Measurements from ENCODE around the gene DCPS. TPM values are rescaled to one million over a fixed set of nuclear protein-coding genes. Genes with fewer than 3 reads are reported as not detected.

Gene DCPS
- total RNA-seq, 1 experiment from 2014 or later: 34.8 TPM

DNA sequence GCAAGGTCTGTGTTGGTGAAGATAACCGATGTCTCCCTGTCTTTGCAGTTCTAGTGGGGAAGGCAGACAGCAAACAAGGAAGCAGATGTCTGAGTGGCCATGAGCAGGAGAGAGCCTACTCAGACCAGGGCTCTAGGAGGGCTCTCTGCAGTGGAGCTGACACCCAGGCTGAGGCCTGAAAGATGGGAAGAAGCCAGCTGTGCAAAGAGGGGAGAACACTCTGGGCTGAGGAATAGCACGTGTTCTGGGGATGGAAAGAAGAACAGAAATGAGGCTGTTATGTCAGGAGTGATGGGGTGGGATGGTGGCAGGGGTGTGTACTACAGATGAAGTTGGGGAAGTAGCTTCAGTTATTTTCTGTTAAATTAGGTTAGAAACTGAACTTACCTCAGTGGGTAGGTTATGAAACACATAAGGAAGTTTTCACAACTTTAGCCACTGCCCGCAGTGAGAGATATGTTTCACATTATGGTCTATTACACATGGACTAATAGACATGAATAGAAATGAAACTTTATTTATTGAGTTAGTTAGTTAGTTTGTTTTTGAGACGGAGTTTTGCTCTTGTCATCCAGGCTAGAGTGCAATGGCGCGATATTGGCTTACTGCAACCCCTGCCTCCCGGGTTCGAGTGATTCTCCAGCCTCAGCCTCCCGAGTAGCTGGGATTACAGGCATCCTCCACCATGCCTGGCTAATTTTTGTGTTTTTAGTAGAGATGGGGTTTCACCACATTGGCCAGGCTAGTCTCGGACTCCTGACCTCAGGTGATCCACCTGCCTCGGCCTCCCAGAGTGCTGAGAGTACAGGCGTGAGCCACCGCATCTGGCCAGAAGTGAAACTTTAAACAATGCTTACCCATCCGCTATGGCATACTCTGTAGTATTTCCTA is 7.8 kb downstream of the DCPS start:
- in situ Hi-C loops (cut with HindIII; ENCODE audit: low pct_unique_long_range_greater_than_20kb, low sequenced_read_pairs): no loop called here
- no peak for DNase-seq (ENCODE audit: low read depth, low spot score)
- TF ChIP-seq, protein P1, sequence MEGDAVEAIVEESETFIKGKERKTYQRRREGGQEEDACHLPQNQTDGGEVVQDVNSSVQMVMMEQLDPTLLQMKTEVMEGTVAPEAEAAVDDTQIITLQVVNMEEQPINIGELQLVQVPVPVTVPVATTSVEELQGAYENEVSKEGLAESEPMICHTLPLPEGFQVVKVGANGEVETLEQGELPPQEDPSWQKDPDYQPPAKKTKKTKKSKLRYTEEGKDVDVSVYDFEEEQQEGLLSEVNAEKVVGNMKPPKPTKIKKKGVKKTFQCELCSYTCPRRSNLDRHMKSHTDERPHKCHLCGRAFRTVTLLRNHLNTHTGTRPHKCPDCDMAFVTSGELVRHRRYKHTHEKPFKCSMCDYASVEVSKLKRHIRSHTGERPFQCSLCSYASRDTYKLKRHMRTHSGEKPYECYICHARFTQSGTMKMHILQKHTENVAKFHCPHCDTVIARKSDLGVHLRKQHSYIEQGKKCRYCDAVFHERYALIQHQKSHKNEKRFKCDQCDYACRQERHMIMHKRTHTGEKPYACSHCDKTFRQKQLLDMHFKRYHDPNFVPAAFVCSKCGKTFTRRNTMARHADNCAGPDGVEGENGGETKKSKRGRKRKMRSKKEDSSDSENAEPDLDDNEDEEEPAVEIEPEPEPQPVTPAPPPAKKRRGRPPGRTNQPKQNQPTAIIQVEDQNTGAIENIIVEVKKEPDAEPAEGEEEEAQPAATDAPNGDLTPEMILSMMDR (IDR thresholded peaks at IDR 0.05): no peak
- TF ChIP-seq SIN3A (IDR thresholded peaks at IDR 0.05; ENCODE audit: borderline replicate concordance, insufficient read depth, low read depth, low read length) (no peak), TCF7L2 (IDR thresholded peaks at IDR 0.05; ENCODE audit: low read depth, low read length) (no peak), POLR2AphosphoS5 (IDR thresholded peaks at IDR 0.05; ENCODE audit: low read depth, low read length) (no peak)
- TF ChIP-seq, protein P2, sequence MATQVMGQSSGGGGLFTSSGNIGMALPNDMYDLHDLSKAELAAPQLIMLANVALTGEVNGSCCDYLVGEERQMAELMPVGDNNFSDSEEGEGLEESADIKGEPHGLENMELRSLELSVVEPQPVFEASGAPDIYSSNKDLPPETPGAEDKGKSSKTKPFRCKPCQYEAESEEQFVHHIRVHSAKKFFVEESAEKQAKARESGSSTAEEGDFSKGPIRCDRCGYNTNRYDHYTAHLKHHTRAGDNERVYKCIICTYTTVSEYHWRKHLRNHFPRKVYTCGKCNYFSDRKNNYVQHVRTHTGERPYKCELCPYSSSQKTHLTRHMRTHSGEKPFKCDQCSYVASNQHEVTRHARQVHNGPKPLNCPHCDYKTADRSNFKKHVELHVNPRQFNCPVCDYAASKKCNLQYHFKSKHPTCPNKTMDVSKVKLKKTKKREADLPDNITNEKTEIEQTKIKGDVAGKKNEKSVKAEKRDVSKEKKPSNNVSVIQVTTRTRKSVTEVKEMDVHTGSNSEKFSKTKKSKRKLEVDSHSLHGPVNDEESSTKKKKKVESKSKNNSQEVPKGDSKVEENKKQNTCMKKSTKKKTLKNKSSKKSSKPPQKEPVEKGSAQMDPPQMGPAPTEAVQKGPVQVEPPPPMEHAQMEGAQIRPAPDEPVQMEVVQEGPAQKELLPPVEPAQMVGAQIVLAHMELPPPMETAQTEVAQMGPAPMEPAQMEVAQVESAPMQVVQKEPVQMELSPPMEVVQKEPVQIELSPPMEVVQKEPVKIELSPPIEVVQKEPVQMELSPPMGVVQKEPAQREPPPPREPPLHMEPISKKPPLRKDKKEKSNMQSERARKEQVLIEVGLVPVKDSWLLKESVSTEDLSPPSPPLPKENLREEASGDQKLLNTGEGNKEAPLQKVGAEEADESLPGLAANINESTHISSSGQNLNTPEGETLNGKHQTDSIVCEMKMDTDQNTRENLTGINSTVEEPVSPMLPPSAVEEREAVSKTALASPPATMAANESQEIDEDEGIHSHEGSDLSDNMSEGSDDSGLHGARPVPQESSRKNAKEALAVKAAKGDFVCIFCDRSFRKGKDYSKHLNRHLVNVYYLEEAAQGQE (IDR thresholded peaks at IDR 0.05; ENCODE audit: insufficient read depth in 1 of 2, low read depth in 2 of 2, low read length in 1 of 2): no peak
- Histone ChIP-seq H3K4me1 (ENCODE audit: control insufficient read depth, insufficient read depth, low read length) (no peaks in the 10 kb centered on the region), H3K27me3 (ENCODE audit: control insufficient read depth, insufficient read depth, low read length) (no peaks in the 10 kb centered on the region), H3K36me3 (ENCODE audit: control insufficient read depth, insufficient read depth, low read length) (no peaks in the 10 kb centered on the region), H3K27ac (ENCODE audit: low read length) (no peak overlapping the region), H3K9me3 (ENCODE audit: control insufficient read depth, insufficient read depth, low read depth, low read length) (no peaks in the 10 kb centered on the region), H3K4me3 (ENCODE audit: low read depth in 2 of 2, low read length in 2 of 2) (no peak overlapping the region)
- POLR2A ChIA-PET: no interaction called here
- CTCF ChIA-PET: interaction anchor here (1.7 kb wide), 1 partner anchor 169 kb away, joined by 27 read pairs; no protein-coding TSS in a partner anchor
- intact Hi-C loops (cut with micrococcal nuclease; ENCODE audit: unreplicated experiment): loop anchor here (10.0 kb wide), 1 partner anchor 113 kb away; no protein-coding TSS in a partner anchor
- ATAC-seq: no peak
- BruUV-seq (replicated peaks): no TSS peak

DNA sequence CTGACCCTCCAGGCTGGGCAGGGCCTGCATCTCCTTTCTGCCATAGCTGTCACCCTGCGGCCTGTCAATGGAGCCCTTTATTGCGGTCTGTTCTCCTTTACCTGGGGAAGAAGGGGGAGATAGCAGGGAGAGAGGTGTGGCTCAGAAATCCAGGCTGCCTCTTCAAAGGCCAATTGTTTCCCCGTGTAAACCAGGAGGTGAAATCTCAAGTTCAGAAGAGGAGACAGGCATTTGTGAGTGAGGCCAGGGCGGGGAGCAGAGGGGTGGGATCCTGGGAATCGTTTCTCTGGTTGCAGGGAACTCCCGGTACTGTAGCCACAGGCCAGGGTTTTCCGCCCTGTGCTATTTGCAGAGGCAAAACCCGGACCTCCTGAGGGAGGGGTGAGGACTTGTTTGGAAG is 9.1 kb downstream of the DCPS start:
- ATAC-seq (no peak), DNase-seq (ENCODE audit: low read depth, low spot score) (no peak)
- no peaks in the 10 kb centered on the region for H3K36me3 ChIP-seq (ENCODE audit: control insufficient read depth, insufficient read depth, low read length)
- ChIA-PET POLR2A (no interaction called here), CTCF (no interaction called here)
- no peaks in the 10 kb centered on the region for H3K9me3 ChIP-seq (ENCODE audit: control insufficient read depth, insufficient read depth, low read depth, low read length)
- no peaks in the 10 kb centered on the region for H3K4me1 ChIP-seq (ENCODE audit: control insufficient read depth, insufficient read depth, low read length)
- TF ChIP-seq SIN3A (IDR thresholded peaks at IDR 0.05; ENCODE audit: borderline replicate concordance, insufficient read depth, low read depth, low read length) (no peak), TCF7L2 (IDR thresholded peaks at IDR 0.05; ENCODE audit: low read depth, low read length) (no peak), POLR2AphosphoS5 (IDR thresholded peaks at IDR 0.05; ENCODE audit: low read depth, low read length) (no peak)
- TF ChIP-seq, protein P2 (IDR thresholded peaks at IDR 0.05; ENCODE audit: insufficient read depth in 1 of 2, low read depth in 2 of 2, low read length in 1 of 2): no peak
- TF ChIP-seq, protein P1 (IDR thresholded peaks at IDR 0.05): no peak
- intact Hi-C loops (cut with micrococcal nuclease; ENCODE audit: unreplicated experiment) (loop anchor here (10.0 kb wide), 1 partner anchor 112 kb away; no protein-coding TSS in a partner anchor), in situ Hi-C loops (cut with HindIII; ENCODE audit: low pct_unique_long_range_greater_than_20kb, low sequenced_read_pairs) (no loop called here)
- no peaks in the 10 kb centered on the region for H3K27me3 ChIP-seq (ENCODE audit: control insufficient read depth, insufficient read depth, low read length)
- BruUV-seq (replicated peaks): no TSS peak
- H3K27ac ChIP-seq (ENCODE audit: low read length): no peak overlapping the region
- no peak overlapping the region for H3K4me3 ChIP-seq (ENCODE audit: low read depth in 2 of 2, low read length in 2 of 2)
